Measurements from ENCODE around the gene SLIT3. TPM values are rescaled to one million over a fixed set of nuclear protein-coding genes. Genes with fewer than 3 reads are reported as not detected.

Gene SLIT3
- total and polyA plus RNA-seq, 2 donors from 2014 or later = 14.5 to 54.1 TPM

DNA sequence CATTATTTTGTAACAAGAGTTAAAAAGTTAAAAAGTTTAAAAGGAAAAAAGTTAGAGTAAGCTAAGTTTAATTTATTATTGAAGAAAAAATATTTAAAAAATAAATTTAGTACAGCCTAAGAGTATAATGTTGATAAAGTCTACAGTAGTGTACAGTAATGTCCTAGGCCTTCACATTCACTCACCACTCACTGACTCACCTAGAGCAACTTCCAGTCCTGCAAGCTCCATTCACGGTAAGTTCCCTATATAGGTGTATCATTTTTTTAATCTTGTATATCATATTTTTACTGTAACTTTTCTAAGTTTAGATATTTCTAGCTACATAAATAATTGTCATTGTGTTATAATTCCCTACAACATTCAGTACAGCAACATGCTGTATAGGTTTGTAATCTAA is 652.4 kb downstream of the SLIT3 start:
- no peaks in the 10 kb centered on the region for H3K36me3 ChIP-seq (ENCODE audit: control insufficient read depth in 2 of 3, insufficient read depth in 3 of 3, low read length in 3 of 3)
- intact Hi-C loops (cut with DNase I) = no loop called here
- no peak for DNase-seq
- no peak overlapping the region for H3K27ac ChIP-seq (ENCODE audit: low read depth in 2 of 2, low read length in 2 of 2)
- no peak overlapping the region for H3K9ac ChIP-seq (ENCODE audit: low read length in 3 of 3)
- H3K4me3 ChIP-seq (ENCODE audit: low read length in 3 of 3) = no peak overlapping the region
- FAIRE-seq = no peak
- H3K4me1 ChIP-seq (ENCODE audit: control insufficient read depth in 2 of 3, insufficient read depth in 2 of 3, low read depth in 1 of 3, low read length in 3 of 3) = no peaks in the 10 kb centered on the region
- H3K27me3 ChIP-seq (ENCODE audit: control insufficient read depth, insufficient read depth, low read length) = no peaks in the 10 kb centered on the region
- no peaks in the 10 kb centered on the region for H3K9me3 ChIP-seq (ENCODE audit: control insufficient read depth in 2 of 3, insufficient read depth in 1 of 3, low read length in 3 of 3)
- TF ChIP-seq CTCF (IDR thresholded peaks at IDR 0.05; ENCODE audit: borderline replicate concordance, extremely low read depth, insufficient read depth) = no peak

- Histone ChIP-seq H3K9ac (ENCODE audit: low read length in 3 of 3) (no peak overlapping the region), H3K4me3 (ENCODE audit: low read length in 3 of 3) (no peak overlapping the region), H3K27ac (ENCODE audit: low read depth in 2 of 2, low read length in 2 of 2) (no peak overlapping the region), H3K4me1 (ENCODE audit: control insufficient read depth in 2 of 3, insufficient read depth in 2 of 3, low read depth in 1 of 3, low read length in 3 of 3) (no peaks in the 10 kb centered on the region), H3K36me3 (ENCODE audit: control insufficient read depth in 2 of 3, insufficient read depth in 3 of 3, low read length in 3 of 3) (no peaks in the 10 kb centered on the region), H3K9me3 (ENCODE audit: control insufficient read depth in 2 of 3, insufficient read depth in 1 of 3, low read length in 3 of 3) (no peaks in the 10 kb centered on the region), H3K27me3 (ENCODE audit: control insufficient read depth, insufficient read depth, low read length) (no peaks in the 10 kb centered on the region)
- no peak for FAIRE-seq
- intact Hi-C loops (cut with DNase I) = no loop called here
- no peak for TF ChIP-seq CTCF (IDR thresholded peaks at IDR 0.05; ENCODE audit: borderline replicate concordance, extremely low read depth, insufficient read depth)
- no peak for DNase-seq
Measured at GRCh38 chr5:168648016-168648415, 652.9 kb downstream of the SLIT3 start.

DNA sequence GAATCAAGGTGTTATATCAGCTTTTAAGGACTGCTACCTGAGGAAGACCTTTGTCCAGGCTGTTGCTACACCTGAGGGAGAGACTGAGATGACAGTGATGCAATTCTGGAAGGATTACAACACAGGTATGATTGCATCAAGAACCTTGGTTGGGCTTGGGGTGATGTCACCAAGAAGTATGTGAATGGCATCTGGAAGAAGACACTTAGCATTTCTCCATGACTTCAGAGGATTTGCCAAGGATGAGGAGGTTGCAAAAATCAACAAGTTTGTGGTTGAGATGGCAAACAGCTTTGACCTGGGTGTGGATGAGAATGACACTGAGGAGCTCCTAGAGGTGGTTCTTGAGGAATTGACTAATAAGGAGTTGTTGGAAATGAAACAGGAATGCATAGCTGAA is 653.9 kb downstream of the SLIT3 start:
- H3K27ac ChIP-seq (ENCODE audit: low read depth in 2 of 2, low read length in 2 of 2) = no peak overlapping the region
- no peaks in the 10 kb centered on the region for H3K36me3 ChIP-seq (ENCODE audit: control insufficient read depth in 2 of 3, insufficient read depth in 3 of 3, low read length in 3 of 3)
- H3K9ac ChIP-seq (ENCODE audit: low read length in 3 of 3) = no peak overlapping the region
- H3K9me3 ChIP-seq (ENCODE audit: control insufficient read depth in 2 of 3, insufficient read depth in 1 of 3, low read length in 3 of 3) = no peaks in the 10 kb centered on the region
- H3K4me1 ChIP-seq (ENCODE audit: control insufficient read depth in 2 of 3, insufficient read depth in 2 of 3, low read depth in 1 of 3, low read length in 3 of 3) = no peaks in the 10 kb centered on the region
- no peak for TF ChIP-seq CTCF (IDR thresholded peaks at IDR 0.05; ENCODE audit: borderline replicate concordance, extremely low read depth, insufficient read depth)
- intact Hi-C loops (cut with DNase I) = no loop called here
- no peaks in the 10 kb centered on the region for H3K27me3 ChIP-seq (ENCODE audit: control insufficient read depth, insufficient read depth, low read length)
- no peak overlapping the region for H3K4me3 ChIP-seq (ENCODE audit: low read length in 3 of 3)
- DNase-seq (no peak), FAIRE-seq (no peak)

GRCh38 chr5:168646335-168646734 is 654.6 kb downstream of the SLIT3 start:
- Histone ChIP-seq H3K27ac (ENCODE audit: low read depth in 2 of 2, low read length in 2 of 2) (no peak overlapping the region), H3K9me3 (ENCODE audit: control insufficient read depth in 2 of 3, insufficient read depth in 1 of 3, low read length in 3 of 3) (no peaks in the 10 kb centered on the region), H3K9ac (ENCODE audit: low read length in 3 of 3) (no peak overlapping the region), H3K36me3 (ENCODE audit: control insufficient read depth in 2 of 3, insufficient read depth in 3 of 3, low read length in 3 of 3) (no peaks in the 10 kb centered on the region), H3K27me3 (ENCODE audit: control insufficient read depth, insufficient read depth, low read length) (no peaks in the 10 kb centered on the region), H3K4me3 (ENCODE audit: low read length in 3 of 3) (no peak overlapping the region), H3K4me1 (ENCODE audit: control insufficient read depth in 2 of 3, insufficient read depth in 2 of 3, low read depth in 1 of 3, low read length in 3 of 3) (no peaks in the 10 kb centered on the region)
- intact Hi-C loops (cut with DNase I) = no loop called here
- DNase-seq = no peak
- no peak for FAIRE-seq
- TF ChIP-seq CTCF (IDR thresholded peaks at IDR 0.05; ENCODE audit: borderline replicate concordance, extremely low read depth, insufficient read depth) = no peak
